ENCODE measurements around the gene CD79A.
A peak's percentile ranks its signal among the peaks of the same experiment; 100 is the strongest.

Gene CD79A

GRCh38 chr19:41895745-41896580 lies 18.9 kb downstream of the CD79A start:
- no peak for DNase-seq (ENCODE audit: extremely low read depth, insufficient read length)
- no peaks in the 10 kb centered on the region for H3K27me3 ChIP-seq (replicated peaks; ENCODE audit: control insufficient read depth, insufficient read depth, low read length)
- no peak overlapping the region for H3K4me3 ChIP-seq (replicated peaks; ENCODE audit: low read depth, low read length)
- H3K36me3 ChIP-seq (ENCODE audit: control insufficient read depth, insufficient read depth, low read length) = peaks cover 39% of the 10 kb centered on the region
- peak; percentile 47 for TF ChIP-seq CTCF (IDR thresholded peaks at IDR 0.05; ENCODE audit: insufficient read depth, low read length, poor library complexity, severe bottlenecking)

GRCh38 chr19:41896581-41896942 lies 19.5 kb downstream of the CD79A start:
- Histone ChIP-seq H3K4me3 (replicated peaks; ENCODE audit: low read depth, low read length) (no peak overlapping the region), H3K27me3 (replicated peaks; ENCODE audit: control insufficient read depth, insufficient read depth, low read length) (no peaks in the 10 kb centered on the region), H3K36me3 (ENCODE audit: control insufficient read depth, insufficient read depth, low read length) (peaks cover 40% of the 10 kb centered on the region)
- DNase-seq (ENCODE audit: extremely low read depth, insufficient read length) = no peak
- TF ChIP-seq CTCF (IDR thresholded peaks at IDR 0.05; ENCODE audit: insufficient read depth, low read length, poor library complexity, severe bottlenecking) = no peak

DNA sequence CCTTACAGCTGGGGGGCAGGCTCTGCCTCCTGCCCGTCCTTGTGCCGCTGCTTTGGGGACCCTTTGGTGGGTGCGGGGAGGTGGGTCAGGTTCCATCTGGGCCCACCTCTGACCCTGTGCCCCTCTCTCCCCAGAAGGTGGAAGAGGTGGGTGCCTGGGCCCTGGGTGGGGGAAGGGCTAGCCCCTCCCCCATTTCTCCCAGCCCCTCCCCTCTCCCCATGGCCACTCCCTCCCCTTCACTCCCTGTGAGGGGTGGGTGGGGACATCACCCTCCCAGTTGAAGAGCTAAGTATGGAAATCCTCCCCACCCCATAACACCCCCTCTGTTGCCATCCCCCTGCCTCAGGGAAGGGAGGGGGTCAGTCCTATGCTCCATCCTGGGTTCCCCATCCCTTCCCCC lies 20.1 kb downstream of the CD79A start:
- TF ChIP-seq CTCF (IDR thresholded peaks at IDR 0.05; ENCODE audit: insufficient read depth, low read length, poor library complexity, severe bottlenecking) = no peak
- peaks cover 41% of the 10 kb centered on the region for H3K36me3 ChIP-seq (ENCODE audit: control insufficient read depth, insufficient read depth, low read length)

DNA sequence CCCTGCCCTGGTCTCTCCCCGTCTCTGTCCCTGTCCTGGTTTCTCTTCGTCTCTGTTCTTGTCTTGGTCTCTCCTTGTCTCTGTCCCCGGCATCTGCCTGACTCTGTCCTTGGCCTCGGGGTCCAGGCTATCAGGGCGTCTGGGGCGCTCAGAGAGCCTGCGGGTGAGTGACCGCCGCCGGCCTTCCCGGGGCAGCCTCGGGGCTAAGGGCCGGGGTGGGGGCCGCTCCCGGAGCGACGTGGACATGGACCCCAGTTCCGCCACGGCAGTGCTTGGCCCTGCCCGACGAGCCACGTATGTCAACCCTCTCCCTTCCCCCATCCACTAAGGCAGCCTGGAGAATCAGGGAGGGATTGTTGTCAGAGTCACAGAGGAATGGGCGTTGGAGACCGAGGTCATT lies 20.7 kb downstream of the CD79A start:
- no peak for DNase-seq (ENCODE audit: extremely low read depth, insufficient read length)
- Histone ChIP-seq H3K27me3 (replicated peaks; ENCODE audit: control insufficient read depth, insufficient read depth, low read length) (no peaks in the 10 kb centered on the region), H3K4me3 (replicated peaks; ENCODE audit: low read depth, low read length) (no peak overlapping the region), H3K36me3 (ENCODE audit: control insufficient read depth, insufficient read depth, low read length) (peaks cover 42% of the 10 kb centered on the region)
- TF ChIP-seq CTCF (IDR thresholded peaks at IDR 0.05; ENCODE audit: insufficient read depth, low read length, poor library complexity, severe bottlenecking) = no peak

More for the DNA sequence above, 20.1 kb downstream of the CD79A start:
- Histone ChIP-seq H3K27me3 (replicated peaks; ENCODE audit: control insufficient read depth, insufficient read depth, low read length) (no peaks in the 10 kb centered on the region), H3K4me3 (replicated peaks; ENCODE audit: low read depth, low read length) (no peak overlapping the region)
- no peak for DNase-seq (ENCODE audit: extremely low read depth, insufficient read length)

- Histone ChIP-seq H3K4me3 (replicated peaks; ENCODE audit: low read depth, low read length) (no peak overlapping the region), H3K27me3 (replicated peaks; ENCODE audit: control insufficient read depth, insufficient read depth, low read length) (no peaks in the 10 kb centered on the region), H3K36me3 (ENCODE audit: control insufficient read depth, insufficient read depth, low read length) (peaks cover 45% of the 10 kb centered on the region)
- TF ChIP-seq CTCF (IDR thresholded peaks at IDR 0.05; ENCODE audit: insufficient read depth, low read length, poor library complexity, severe bottlenecking) = no peak
- no peak for DNase-seq (ENCODE audit: extremely low read depth, insufficient read length)
These were observed 21.2 kb downstream of the CD79A start for GRCh38 chr19:41898235-41898634.

All from GM06990 (cell line).